ENCODE results near the gene PARL. TPM values are rescaled to one million over a fixed set of nuclear protein-coding genes. Genes with fewer than 3 reads are reported as not detected.

Gene PARL
- polyA plus RNA-seq, 1 of the 3 experiments (the other 2 are of a cell fraction) = 50.1 TPM

DNA sequence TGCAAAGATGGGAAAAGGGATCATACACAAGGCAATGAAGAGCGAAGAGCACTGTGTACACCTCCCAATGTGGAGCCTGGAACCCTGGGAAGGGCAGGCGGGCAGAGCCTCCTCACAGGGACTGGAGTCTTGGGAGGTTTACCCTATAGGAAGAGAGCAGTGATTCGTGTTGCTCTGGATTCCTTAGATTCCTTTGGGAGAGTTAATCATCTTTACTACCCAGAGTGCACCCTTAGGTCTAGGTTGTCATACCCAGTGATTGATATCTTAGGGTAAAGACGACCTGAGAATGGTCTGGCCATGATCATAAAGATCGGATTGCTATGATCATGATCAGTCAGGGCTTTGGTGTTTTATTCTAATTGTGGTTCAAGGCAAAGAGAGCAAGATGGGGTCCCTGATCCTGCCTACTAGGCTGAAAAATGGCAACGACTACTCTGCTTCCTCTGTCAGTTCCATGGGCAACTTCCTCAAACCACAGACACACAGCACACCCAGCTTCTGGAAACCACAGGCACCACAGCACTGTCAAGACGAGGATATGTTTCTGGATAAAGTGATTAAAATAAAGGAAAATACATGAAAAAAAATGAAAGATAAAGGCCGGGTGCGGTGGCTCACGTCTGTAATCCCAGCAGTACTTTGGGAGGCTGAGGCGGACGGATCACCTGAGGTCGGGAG lies 38.9 kb downstream of the PARL start:
- H3K36me3 ChIP-seq (replicated peaks in 1 of 2; ENCODE audit: control insufficient read depth in 1 of 2, insufficient read depth in 2 of 2, low read length in 1 of 2) = peaks cover 66 to 69% of the 10 kb centered on the region in 2 experiments
- no peaks in the 10 kb centered on the region for H3K27me3 ChIP-seq (ENCODE audit: insufficient read depth)
- TF ChIP-seq, protein P1, sequence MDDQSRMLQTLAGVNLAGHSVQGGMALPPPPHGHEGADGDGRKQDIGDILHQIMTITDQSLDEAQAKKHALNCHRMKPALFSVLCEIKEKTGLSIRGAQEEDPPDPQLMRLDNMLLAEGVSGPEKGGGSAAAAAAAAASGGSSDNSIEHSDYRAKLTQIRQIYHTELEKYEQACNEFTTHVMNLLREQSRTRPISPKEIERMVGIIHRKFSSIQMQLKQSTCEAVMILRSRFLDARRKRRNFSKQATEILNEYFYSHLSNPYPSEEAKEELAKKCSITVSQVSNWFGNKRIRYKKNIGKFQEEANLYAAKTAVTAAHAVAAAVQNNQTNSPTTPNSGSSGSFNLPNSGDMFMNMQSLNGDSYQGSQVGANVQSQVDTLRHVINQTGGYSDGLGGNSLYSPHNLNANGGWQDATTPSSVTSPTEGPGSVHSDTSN (IDR thresholded peaks at IDR 0.05) = peak; percentile 53
- no peak for TF ChIP-seq EZH2phosphoT487 (IDR thresholded peaks at IDR 0.05; ENCODE audit: borderline replicate concordance, low read depth)
- no peak overlapping the region for H3K4me2 ChIP-seq
- H3K4me1 ChIP-seq (ENCODE audit: control insufficient read depth in 1 of 2, insufficient read depth in 2 of 2, low read depth in 1 of 2, low read length in 1 of 2) = peaks cover 0 to 4% of the 10 kb centered on the region in 2 experiments; a peak in 3 of 4 replicates
- H3F3A ChIP-seq (replicated peaks; ENCODE audit: insufficient read depth) = peaks cover 13% of the 10 kb centered on the region
- H3K27ac ChIP-seq (ENCODE audit: low read depth in 2 of 2, low read length in 1 of 2) = peak overlapping the region in 1 of 2 experiments; percentile 49; a peak in 2 of 4 replicates
- WGBS (ENCODE audit: low lambda C conversion rate) = 82% methylated on average over 12 of the region's 13 CpGs
- H3K9me3 ChIP-seq = no peaks in the 10 kb centered on the region
- ChIA-PET POLR2A (no interaction called here), CTCF (interaction anchor here (1.3 to 1.6 kb wide), 2 partner anchors 20 to 24 kb away, joined by 4 read pairs; partner anchors contain the start of gene MAP6D1)
- H2AFZ ChIP-seq (ENCODE audit: low read depth) = no peak overlapping the region
- no peak for DNase-seq
- 0 out of 2 replicates have a peak, but pooled peaks cover 3% of the 10 kb centered on the region for H3K9me2 ChIP-seq
- H3K9ac ChIP-seq = no peak overlapping the region
- H4K20me1 ChIP-seq (ENCODE audit: insufficient read depth) = no peaks in the 10 kb centered on the region
- H3K4me3 ChIP-seq (ENCODE audit: low read depth in 2 of 2, low read length in 1 of 2) = no peak overlapping the region
- H3K79me2 ChIP-seq (ENCODE audit: insufficient read depth) = peaks cover 12% of the 10 kb centered on the region; the same call in 1 of the 2 replicates

DNA sequence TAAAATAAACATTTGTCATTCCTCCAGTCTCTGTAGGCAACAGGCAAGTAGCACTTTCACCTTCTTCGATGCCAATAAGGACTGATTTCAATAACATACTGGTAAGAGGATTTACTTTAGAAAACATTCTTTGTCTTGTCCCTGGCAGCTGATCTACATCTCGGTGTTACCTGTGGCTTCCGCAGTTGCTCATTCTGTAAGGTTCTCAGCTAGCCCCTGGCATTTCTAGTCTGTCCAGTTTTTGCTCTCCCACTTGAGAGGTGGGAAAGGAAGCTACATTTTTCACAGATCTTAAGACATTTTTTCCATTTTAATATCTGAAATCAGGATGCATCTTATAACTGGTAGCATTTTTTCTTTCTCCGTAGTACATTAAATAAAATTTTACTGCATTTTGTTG lies 39.6 kb downstream of the PARL start:
- 0 out of 2 replicates have a peak overlapping the region, but pooled peaks have one; percentile 8 for H3K4me2 ChIP-seq
- peaks cover 13% of the 10 kb centered on the region for H3F3A ChIP-seq (replicated peaks; ENCODE audit: insufficient read depth)
- TF ChIP-seq NRF1 (IDR thresholded peaks at IDR 0.05; ENCODE audit: low read depth, low read length) (no peak), MEF2A (IDR thresholded peaks at IDR 0.05; ENCODE audit: borderline replicate concordance, low read depth) (no peak), YY1 (IDR thresholded peaks at IDR 0.05; ENCODE audit: low read depth) (no peak), FOSL2 (IDR thresholded peaks at IDR 0.05; ENCODE audit: borderline replicate concordance, low read depth) (no peak), NFIC (IDR thresholded peaks at IDR 0.05; ENCODE audit: borderline replicate concordance) (no peak), GATA2 (CRISPR knock-in tag; IDR thresholded peaks at IDR 0.05) (no peak), POLR2AphosphoS5 (IDR thresholded peaks at IDR 0.05; ENCODE audit: low read depth, low read length) (no peak), RCOR1 (IDR thresholded peaks at IDR 0.05; ENCODE audit: low read length) (no peak), RFX5 (IDR thresholded peaks at IDR 0.05; ENCODE audit: low read length) (no peak), JUND (IDR thresholded peaks at IDR 0.05) (no peak)
- TF ChIP-seq, protein P2, sequence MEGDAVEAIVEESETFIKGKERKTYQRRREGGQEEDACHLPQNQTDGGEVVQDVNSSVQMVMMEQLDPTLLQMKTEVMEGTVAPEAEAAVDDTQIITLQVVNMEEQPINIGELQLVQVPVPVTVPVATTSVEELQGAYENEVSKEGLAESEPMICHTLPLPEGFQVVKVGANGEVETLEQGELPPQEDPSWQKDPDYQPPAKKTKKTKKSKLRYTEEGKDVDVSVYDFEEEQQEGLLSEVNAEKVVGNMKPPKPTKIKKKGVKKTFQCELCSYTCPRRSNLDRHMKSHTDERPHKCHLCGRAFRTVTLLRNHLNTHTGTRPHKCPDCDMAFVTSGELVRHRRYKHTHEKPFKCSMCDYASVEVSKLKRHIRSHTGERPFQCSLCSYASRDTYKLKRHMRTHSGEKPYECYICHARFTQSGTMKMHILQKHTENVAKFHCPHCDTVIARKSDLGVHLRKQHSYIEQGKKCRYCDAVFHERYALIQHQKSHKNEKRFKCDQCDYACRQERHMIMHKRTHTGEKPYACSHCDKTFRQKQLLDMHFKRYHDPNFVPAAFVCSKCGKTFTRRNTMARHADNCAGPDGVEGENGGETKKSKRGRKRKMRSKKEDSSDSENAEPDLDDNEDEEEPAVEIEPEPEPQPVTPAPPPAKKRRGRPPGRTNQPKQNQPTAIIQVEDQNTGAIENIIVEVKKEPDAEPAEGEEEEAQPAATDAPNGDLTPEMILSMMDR (IDR thresholded peaks at IDR 0.05) = no peak
- TF ChIP-seq, protein P3, sequence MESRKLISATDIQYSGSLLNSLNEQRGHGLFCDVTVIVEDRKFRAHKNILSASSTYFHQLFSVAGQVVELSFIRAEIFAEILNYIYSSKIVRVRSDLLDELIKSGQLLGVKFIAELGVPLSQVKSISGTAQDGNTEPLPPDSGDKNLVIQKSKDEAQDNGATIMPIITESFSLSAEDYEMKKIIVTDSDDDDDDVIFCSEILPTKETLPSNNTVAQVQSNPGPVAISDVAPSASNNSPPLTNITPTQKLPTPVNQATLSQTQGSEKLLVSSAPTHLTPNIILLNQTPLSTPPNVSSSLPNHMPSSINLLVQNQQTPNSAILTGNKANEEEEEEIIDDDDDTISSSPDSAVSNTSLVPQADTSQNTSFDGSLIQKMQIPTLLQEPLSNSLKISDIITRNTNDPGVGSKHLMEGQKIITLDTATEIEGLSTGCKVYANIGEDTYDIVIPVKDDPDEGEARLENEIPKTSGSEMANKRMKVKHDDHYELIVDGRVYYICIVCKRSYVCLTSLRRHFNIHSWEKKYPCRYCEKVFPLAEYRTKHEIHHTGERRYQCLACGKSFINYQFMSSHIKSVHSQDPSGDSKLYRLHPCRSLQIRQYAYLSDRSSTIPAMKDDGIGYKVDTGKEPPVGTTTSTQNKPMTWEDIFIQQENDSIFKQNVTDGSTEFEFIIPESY (IDR thresholded peaks at IDR 0.05; ENCODE audit: borderline replicate concordance, low read depth) = no peak
- TF ChIP-seq, protein P4, sequence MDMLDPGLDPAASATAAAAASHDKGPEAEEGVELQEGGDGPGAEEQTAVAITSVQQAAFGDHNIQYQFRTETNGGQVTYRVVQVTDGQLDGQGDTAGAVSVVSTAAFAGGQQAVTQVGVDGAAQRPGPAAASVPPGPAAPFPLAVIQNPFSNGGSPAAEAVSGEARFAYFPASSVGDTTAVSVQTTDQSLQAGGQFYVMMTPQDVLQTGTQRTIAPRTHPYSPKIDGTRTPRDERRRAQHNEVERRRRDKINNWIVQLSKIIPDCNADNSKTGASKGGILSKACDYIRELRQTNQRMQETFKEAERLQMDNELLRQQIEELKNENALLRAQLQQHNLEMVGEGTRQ (IDR thresholded peaks at IDR 0.05; ENCODE audit: borderline replicate concordance, low read depth, low read length) = no peak
- TF ChIP-seq, protein P5, sequence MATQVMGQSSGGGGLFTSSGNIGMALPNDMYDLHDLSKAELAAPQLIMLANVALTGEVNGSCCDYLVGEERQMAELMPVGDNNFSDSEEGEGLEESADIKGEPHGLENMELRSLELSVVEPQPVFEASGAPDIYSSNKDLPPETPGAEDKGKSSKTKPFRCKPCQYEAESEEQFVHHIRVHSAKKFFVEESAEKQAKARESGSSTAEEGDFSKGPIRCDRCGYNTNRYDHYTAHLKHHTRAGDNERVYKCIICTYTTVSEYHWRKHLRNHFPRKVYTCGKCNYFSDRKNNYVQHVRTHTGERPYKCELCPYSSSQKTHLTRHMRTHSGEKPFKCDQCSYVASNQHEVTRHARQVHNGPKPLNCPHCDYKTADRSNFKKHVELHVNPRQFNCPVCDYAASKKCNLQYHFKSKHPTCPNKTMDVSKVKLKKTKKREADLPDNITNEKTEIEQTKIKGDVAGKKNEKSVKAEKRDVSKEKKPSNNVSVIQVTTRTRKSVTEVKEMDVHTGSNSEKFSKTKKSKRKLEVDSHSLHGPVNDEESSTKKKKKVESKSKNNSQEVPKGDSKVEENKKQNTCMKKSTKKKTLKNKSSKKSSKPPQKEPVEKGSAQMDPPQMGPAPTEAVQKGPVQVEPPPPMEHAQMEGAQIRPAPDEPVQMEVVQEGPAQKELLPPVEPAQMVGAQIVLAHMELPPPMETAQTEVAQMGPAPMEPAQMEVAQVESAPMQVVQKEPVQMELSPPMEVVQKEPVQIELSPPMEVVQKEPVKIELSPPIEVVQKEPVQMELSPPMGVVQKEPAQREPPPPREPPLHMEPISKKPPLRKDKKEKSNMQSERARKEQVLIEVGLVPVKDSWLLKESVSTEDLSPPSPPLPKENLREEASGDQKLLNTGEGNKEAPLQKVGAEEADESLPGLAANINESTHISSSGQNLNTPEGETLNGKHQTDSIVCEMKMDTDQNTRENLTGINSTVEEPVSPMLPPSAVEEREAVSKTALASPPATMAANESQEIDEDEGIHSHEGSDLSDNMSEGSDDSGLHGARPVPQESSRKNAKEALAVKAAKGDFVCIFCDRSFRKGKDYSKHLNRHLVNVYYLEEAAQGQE (IDR thresholded peaks at IDR 0.05; ENCODE audit: low read depth, low read length) = no peak

More for the DNA sequence above, 39.6 kb downstream of the PARL start:
- H3K4me1 ChIP-seq (ENCODE audit: control insufficient read depth in 1 of 2, insufficient read depth in 2 of 2, low read depth in 1 of 2, low read length in 1 of 2) = peaks cover 0 to 4% of the 10 kb centered on the region in 2 experiments; a peak in 3 of 4 replicates
- peaks cover 65 to 66% of the 10 kb centered on the region in 2 experiments for H3K36me3 ChIP-seq (replicated peaks in 1 of 2; ENCODE audit: control insufficient read depth in 1 of 2, insufficient read depth in 2 of 2, low read length in 1 of 2)
- H3K9me2 ChIP-seq = 0 out of 2 replicates have a peak, but pooled peaks cover 3% of the 10 kb centered on the region
- 90% methylated on average over 4 of the region's 4 CpGs for WGBS (ENCODE audit: low lambda C conversion rate)
- no peak overlapping the region for H2AFZ ChIP-seq (ENCODE audit: low read depth)
- no peak for DNase-seq
- H3K27ac ChIP-seq (ENCODE audit: low read depth in 2 of 2, low read length in 1 of 2) = peak overlapping the region in 1 of 2 experiments; percentile 49; a peak in 3 of 4 replicates
- POLR2A ChIA-PET = no interaction called here
- no peaks in the 10 kb centered on the region for H3K27me3 ChIP-seq (ENCODE audit: insufficient read depth)
- H3K4me3 ChIP-seq (ENCODE audit: low read depth in 2 of 2, low read length in 1 of 2) = no peak overlapping the region
- no peaks in the 10 kb centered on the region for H3K9me3 ChIP-seq
- H4K20me1 ChIP-seq (ENCODE audit: insufficient read depth) = no peaks in the 10 kb centered on the region
- H3K9ac ChIP-seq = no peak overlapping the region
- H3K79me2 ChIP-seq (ENCODE audit: insufficient read depth) = peaks cover 12% of the 10 kb centered on the region; the same call in 1 of the 2 replicates
- CTCF ChIA-PET = interaction anchor here (1.3 to 1.6 kb wide), 2 partner anchors 19 to 23 kb away, joined by 4 read pairs; partner anchors contain the start of gene MAP6D1

Data from SK-N-SH (cell line).